SJCRH30 (cell line): ENCODE data around the gene PSMD14. TPM values are rescaled to one million over a fixed set of nuclear protein-coding genes. Genes with fewer than 3 reads are reported as not detected.

Experiments
- DNase-seq, 2 experiments: peaks; one replicate each; pipeline ENCODE4 v3.0.0-alpha.2; 2015 to 2020
- H3K27ac ChIP-seq: fragments of 250-450 bp; sonication (Bioruptor Pico); 2 replicates; pipeline ENCODE4 v1.5.1; 2020; ENCODE audit warnings: mild to moderate bottlenecking, moderate library complexity
- H3K27me3 ChIP-seq: fragments of 250-450 bp; sonication (Bioruptor Pico); 2 replicates; pipeline ENCODE4 v1.5.1; 2020; ENCODE audit warnings: mild to moderate bottlenecking, moderate library complexity
- H3K36me3 ChIP-seq: fragments of 250-450 bp; sonication (Bioruptor Pico); 2 replicates; pipeline ENCODE4 v1.5.1; 2020; ENCODE audit warnings: mild to moderate bottlenecking, moderate library complexity
- H3K4me1 ChIP-seq: fragments of 250-450 bp; sonication (Bioruptor Pico); 2 replicates; pipeline ENCODE4 v1.5.1; 2020; ENCODE audit warnings: mild to moderate bottlenecking, moderate library complexity
- H3K4me3 ChIP-seq: fragments of 250-450 bp; sonication (Bioruptor Pico); 2 replicates; pipeline ENCODE4 v1.5.1; 2020; ENCODE audit warnings: mild to moderate bottlenecking, moderate library complexity
- H3K9me3 ChIP-seq: fragments of 250-450 bp; sonication (Bioruptor Pico); replicated peaks from 2 replicates; pipeline ENCODE4 v1.5.1; 2020; ENCODE audit warnings: mild to moderate bottlenecking, moderate library complexity
- total RNA-seq: library from RNA; depleted of rRNA; stranded (reverse); fragments of >200 nt; shearing (Covaris generic); gene quantifications from 2 replicates; pipeline ENCODE4 v1.2.3, GENCODE V29; 2014; rRNA removed

The PSMD14 gene
- total RNA-seq, 1 experiment from 2014 or later = 105 TPM

DNA sequence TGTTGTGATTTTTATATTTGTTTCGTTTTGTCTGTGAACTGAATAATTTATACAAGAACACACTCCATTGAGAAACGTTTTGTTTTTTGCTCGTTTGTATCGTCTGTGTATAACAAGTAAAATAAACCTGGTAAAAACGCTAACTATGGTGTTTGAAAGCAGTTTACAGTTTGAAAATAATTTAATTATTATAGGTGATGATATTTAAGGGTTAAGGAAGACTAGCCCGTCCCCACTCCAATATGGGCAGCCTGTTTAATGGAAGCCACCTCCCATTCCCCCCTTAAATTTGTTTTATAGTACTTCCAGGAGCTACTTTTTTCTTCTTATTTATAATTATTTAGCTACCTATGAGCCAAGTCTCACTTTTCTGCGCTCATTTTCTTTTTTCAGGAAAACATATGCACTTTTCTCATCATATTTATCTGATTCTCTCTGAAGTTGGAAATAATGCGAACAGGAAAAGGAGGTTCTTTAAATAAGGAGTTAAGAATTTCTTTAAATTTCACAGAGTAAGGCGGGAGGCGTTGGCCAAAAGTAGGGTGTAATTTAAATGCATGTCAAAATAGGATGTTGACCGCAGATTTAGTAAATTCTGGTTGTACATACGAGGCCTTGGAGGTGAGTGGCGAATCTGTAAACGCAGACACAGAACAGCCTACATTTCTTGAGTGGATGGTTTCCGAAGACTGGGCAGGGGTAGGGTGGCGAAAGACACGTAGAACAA, 117.7 kb downstream of the PSMD14 start:
- Histone ChIP-seq H3K9me3 (no peaks in the 10 kb centered on the region), H3K36me3 (no peaks in the 10 kb centered on the region), H3K27me3 (no peaks in the 10 kb centered on the region), H3K4me1 (no peaks in the 10 kb centered on the region), H3K27ac (no peak overlapping the region), H3K4me3 (no peak overlapping the region)
- no peak for DNase-seq

DNA sequence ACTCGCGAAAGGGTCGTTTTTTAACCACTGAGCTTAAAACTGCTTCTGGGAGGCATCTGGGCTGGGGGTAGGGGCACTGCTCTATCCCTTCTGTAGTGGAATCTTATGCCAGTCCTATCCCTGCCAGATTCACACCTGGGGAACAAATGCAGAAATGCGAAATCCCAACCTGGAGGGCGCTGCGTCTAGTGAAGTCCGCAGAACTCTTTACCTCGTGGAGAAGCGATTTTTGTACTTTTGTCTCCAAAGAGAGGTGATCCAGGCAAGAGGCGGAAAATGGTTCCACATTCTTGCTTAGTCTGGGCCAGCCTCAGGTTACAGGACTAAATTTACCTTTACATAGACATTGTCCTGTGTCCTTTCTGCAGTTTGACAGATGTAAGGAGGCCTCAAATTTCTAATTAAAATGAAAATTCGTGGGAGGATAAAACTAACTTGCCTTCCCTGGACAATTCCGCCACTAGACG, 118.3 kb downstream of the PSMD14 start:
- no peak for DNase-seq
- Histone ChIP-seq H3K27me3 (no peaks in the 10 kb centered on the region), H3K4me3 (no peak overlapping the region), H3K27ac (no peak overlapping the region), H3K4me1 (no peaks in the 10 kb centered on the region), H3K9me3 (no peaks in the 10 kb centered on the region), H3K36me3 (no peaks in the 10 kb centered on the region)

DNA sequence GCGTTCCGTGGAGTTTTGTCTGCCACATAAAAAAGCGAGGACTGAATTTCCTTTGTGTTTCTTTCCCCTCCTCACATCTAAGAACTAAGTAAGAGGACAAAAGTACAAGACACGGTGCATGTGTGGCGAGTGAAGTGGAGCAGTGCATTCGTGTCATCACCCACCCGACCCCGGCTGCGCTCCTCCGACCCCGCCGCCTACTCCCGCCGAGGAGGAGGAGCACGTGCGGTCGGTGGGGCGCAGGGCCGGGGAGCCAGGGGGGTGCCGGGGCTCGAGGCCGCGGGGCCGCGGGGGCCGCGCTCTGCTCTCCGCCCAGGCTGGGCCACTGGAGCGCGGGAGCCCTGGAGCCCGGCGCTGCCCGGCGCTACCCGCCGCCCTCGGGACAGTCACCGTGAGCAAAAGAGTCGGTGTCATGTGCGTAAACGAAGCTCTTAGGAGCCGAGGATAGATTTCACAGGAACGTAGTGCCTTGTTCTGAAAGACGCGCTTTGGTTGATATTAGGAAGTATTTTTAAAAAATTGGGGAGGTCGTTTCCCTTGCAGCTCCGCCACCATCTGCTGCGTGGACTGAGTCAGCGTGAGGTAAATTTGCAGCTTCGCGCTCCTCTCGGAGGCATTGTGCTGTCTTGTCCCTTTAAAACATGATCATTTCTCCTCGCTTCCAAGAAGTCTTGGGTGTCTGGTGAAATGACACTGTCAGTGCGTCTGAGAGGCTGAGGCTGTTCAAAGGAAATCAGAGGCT, 118.9 kb downstream of the PSMD14 start:
- H3K4me1 ChIP-seq = no peaks in the 10 kb centered on the region
- H3K4me3 ChIP-seq = no peak overlapping the region
- H3K27me3 ChIP-seq = no peaks in the 10 kb centered on the region
- DNase-seq = no peak
- H3K36me3 ChIP-seq = no peaks in the 10 kb centered on the region
- no peak overlapping the region for H3K27ac ChIP-seq
- H3K9me3 ChIP-seq = no peaks in the 10 kb centered on the region

DNA sequence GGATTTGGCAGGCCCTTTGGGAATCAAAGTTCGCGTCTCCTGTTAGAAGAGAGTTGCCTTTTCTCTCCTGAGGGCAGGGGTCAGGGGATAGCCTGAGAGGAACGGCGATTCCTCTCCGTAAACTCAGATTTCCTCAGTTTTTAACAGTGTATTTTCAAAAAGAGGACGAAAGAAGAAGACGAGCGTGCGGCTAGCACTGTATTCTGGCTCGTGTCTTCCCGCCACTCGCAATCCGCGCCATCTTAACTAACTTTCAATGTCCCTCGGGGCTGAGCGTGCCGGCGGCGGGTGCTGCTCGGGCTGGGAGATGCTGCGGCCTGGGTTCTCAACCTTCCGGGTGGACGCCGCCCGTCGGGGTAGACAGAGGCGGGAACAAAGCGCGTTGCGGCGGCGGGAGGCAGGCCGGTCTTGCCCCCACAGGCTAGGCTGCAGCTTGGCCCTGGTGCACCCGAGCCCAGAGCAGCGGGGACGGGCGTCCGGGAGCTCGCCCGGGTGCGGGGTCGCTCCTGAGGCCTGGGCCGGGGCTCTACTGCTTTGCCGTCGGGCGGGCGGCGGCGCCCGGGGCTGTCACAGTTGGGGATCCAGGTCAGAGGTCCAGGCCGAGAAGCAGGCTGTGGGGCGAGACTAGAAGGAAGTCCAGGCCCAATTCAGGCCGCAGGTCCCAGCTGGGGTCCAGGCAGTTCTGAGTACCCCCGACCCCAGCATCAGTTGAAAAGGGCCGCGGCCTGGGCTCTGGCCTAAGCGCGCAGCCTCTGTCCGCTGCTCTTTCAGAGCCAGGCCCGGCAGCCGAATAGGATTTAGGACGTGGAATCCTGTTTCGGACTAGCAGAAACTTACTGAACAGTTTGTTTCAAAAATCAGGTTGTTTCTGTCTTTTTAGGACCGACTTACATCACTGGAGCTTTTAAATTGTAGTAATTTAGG, 119.7 kb downstream of the PSMD14 start:
- H3K4me3 ChIP-seq = no peak overlapping the region
- H3K4me1 ChIP-seq = no peaks in the 10 kb centered on the region
- H3K36me3 ChIP-seq = no peaks in the 10 kb centered on the region
- DNase-seq = no peak
- no peak overlapping the region for H3K27ac ChIP-seq
- no peaks in the 10 kb centered on the region for H3K9me3 ChIP-seq
- H3K27me3 ChIP-seq = no peaks in the 10 kb centered on the region

DNA sequence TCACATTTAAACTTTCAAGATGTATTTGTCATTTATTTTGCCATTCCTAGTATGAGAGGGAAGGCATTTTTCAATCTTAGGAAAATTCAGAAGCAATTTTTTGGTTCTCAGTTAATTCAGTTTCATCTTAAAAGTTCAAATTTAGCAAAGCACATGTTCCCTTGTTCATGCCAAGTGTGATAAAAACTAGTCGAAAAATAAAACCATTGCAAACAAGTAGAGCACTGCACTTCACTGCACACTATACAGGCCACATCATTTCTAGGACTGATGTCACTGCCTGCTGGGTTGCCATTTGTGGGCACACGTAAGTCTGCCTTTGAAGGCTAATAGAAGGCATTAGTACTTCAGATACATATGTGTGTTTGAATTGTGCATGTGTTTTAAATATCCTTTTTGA, 122.2 kb downstream of the PSMD14 start:
- H3K27me3 ChIP-seq = no peaks in the 10 kb centered on the region
- H3K4me1 ChIP-seq = no peaks in the 10 kb centered on the region
- no peak overlapping the region for H3K4me3 ChIP-seq
- H3K36me3 ChIP-seq = no peaks in the 10 kb centered on the region
- no peak overlapping the region for H3K27ac ChIP-seq
- DNase-seq = no peak
- H3K9me3 ChIP-seq = no peaks in the 10 kb centered on the region

DNA sequence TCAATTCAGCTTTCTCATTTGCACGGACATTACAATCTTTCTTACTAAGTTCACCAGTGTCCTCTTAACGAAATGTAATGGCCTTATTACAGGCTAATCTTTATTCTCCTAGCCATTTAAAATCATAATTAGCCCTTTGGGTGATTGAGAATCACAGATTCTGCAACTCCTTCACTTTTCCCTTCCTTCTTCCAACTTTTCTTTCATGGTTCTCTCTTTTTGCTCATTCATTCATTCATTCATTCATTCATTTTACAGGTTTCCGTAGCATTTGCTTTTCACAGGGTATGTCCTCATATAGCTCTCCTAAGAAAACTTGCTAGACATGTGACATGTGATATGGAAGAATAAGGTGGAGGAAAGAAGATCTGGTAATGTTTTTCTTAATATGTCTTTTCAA, 123.9 kb downstream of the PSMD14 start:
- Histone ChIP-seq H3K4me3 (no peak overlapping the region), H3K4me1 (no peaks in the 10 kb centered on the region), H3K27me3 (no peaks in the 10 kb centered on the region), H3K36me3 (no peaks in the 10 kb centered on the region), H3K27ac (no peak overlapping the region), H3K9me3 (no peaks in the 10 kb centered on the region)
- DNase-seq = no peak

DNA sequence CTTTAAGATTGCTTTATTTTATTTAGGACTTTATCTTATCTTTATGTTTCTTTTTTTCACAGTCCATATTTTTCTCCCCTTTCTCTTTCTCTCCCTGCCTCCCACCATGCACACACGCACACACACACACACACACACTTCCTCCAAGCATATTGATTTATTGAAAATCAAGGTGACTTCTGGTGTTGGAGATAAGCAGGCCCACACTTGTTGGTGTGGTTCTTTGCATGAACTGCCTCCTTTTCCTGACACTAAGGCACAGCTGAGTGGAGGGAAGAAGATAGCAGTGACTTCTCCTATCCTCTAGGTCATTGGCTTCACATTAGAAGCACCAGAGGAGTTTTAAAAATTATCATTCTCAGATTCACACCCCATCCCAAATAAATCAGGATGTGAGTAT, 125.9 kb downstream of the PSMD14 start:
- DNase-seq = no peak
- Histone ChIP-seq H3K27ac (no peak overlapping the region), H3K27me3 (no peaks in the 10 kb centered on the region), H3K4me1 (no peaks in the 10 kb centered on the region), H3K9me3 (no peaks in the 10 kb centered on the region), H3K4me3 (no peak overlapping the region), H3K36me3 (no peaks in the 10 kb centered on the region)

DNA sequence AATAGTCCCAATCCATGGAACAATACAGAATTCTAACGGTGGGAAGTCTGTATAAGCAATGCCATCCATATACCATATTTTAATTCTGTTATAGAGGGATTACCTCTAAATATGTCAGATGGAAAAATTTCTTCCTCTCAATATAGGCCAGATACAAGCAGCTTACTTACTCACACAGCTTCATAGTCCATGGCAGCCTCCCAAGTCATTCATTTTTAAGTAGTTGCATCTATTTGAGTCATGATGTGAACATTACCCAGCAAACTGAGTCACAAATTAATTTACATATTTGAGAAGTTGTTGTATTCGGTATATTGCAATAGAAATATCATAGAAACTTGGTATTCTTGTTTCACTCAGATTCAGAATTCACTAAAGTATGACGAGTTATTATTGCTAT, 128.2 kb downstream of the PSMD14 start:
- no peaks in the 10 kb centered on the region for H3K9me3 ChIP-seq
- H3K27ac ChIP-seq = no peak overlapping the region
- H3K27me3 ChIP-seq = no peaks in the 10 kb centered on the region
- H3K4me1 ChIP-seq = no peaks in the 10 kb centered on the region
- no peak overlapping the region for H3K4me3 ChIP-seq
- DNase-seq = no peak
- H3K36me3 ChIP-seq = no peaks in the 10 kb centered on the region

DNA sequence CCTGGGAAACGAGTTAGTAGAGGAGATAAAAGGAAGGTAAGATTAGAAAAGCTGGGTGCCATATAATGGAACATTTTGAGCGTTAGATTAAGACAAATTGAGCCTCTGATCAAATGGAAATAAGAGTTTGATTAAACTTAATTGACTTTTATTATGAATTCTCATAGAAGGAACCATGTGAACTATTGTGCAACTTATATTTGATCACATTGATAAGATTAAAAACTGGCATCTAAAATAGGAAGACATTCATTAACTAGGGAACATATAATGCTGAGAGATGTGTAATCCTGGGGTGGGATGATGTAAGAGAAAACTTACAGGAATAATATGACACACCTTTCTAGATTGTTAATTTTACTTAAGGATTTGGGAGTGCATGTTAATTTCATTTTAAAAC, 130.4 kb downstream of the PSMD14 start:
- Histone ChIP-seq H3K27ac (no peak overlapping the region), H3K27me3 (no peaks in the 10 kb centered on the region), H3K4me3 (no peak overlapping the region), H3K9me3 (no peaks in the 10 kb centered on the region), H3K4me1 (no peaks in the 10 kb centered on the region), H3K36me3 (no peaks in the 10 kb centered on the region)
- no peak for DNase-seq

DNA sequence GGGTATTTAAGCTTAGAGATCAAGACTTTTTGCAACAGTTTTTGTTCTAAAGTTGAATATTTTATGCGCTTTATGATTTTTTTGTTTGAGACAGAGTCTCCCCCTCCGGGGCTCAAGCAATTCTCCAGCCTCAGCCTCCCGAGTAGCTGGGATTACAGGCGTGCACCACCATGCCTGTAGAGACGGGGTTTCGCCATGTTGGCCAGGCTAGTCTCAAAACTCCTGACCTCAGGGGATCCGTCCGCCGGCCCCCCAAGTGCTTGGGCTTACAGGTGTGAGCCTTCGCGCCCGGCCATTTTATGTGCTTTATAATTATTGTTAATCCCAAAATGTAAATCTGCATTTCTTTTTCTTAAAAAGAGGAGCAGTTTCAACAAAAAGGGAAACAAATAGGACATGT, 136.9 kb downstream of the PSMD14 start:
- Histone ChIP-seq H3K4me1 (no peaks in the 10 kb centered on the region), H3K9me3 (no peaks in the 10 kb centered on the region), H3K4me3 (no peak overlapping the region), H3K27me3 (no peaks in the 10 kb centered on the region), H3K27ac (no peak overlapping the region), H3K36me3 (no peaks in the 10 kb centered on the region)
- DNase-seq = no peak

DNA sequence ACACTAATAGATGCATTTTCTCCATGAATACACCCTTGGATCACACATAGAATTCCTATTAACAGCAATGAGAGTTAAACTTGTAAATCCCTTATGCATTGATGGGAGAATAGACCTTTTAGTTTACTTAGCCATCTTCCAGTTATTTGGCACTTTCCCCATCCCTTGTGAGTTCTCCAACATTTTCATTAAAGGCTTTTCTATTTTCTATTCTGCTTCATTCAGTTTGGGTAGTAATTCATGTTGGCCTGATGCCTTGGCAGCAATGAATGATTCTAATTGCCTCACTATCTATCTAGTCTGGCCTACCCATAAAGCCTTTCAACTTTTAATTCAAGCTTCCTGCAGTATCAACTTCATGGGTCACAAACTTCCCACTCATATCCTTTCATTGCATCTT, 140.2 kb downstream of the PSMD14 start:
- H3K36me3 ChIP-seq = no peaks in the 10 kb centered on the region
- no peak overlapping the region for H3K27ac ChIP-seq
- no peaks in the 10 kb centered on the region for H3K27me3 ChIP-seq
- H3K4me1 ChIP-seq = no peaks in the 10 kb centered on the region
- H3K4me3 ChIP-seq = no peak overlapping the region
- DNase-seq = no peak
- H3K9me3 ChIP-seq = no peaks in the 10 kb centered on the region

Other genes with a start within 250 kb of the PSMD14 start
- 33.9 and 45.2 TPM in 2 replicates for gene TANK, start 148.0 kb upstream of the PSMD14 start, total RNA-seq
- 0.13 and 0.20 TPM in 2 replicates for gene TBR1, start 107.9 kb downstream of the PSMD14 start, total RNA-seq